DOHH2 (cell line): Measurements from ENCODE around the gene CEP350.

Experiments
- H3F3A ChIP-seq: fragments of 200-600 bp; sonication (generic), shearing (Covaris generic); 2 replicates; pipeline ENCODE4 v1.6.0; 2016; ENCODE audit warnings: antibody characterized with exemption, mild to moderate bottlenecking; ENCODE audit not compliant: control insufficient read depth, insufficient read depth
- H3K27ac ChIP-seq: fragments of 200-600 bp; sonication (generic); 2 replicates; pipeline ENCODE4 v1.5.1; 2014; ENCODE audit warnings: low read depth, mild to moderate bottlenecking, low read length, moderate library complexity
- H3K27me3 ChIP-seq: fragments of 200-600 bp; sonication (generic); 2 replicates; pipeline ENCODE4 v1.6.1; 2014; ENCODE audit warnings: mild to moderate bottlenecking, low read length, mixed read lengths; ENCODE audit not compliant: control insufficient read depth
- H3K36me3 ChIP-seq: fragments of 200-600 bp; sonication (generic); 2 replicates; pipeline ENCODE4 v1.6.1; 2014; ENCODE audit warnings: mild to moderate bottlenecking, low read length, moderate library complexity, mixed read lengths; ENCODE audit not compliant: control insufficient read depth
- H3K4me1 ChIP-seq: fragments of 200-600 bp; sonication (generic); 2 replicates; pipeline ENCODE4 v1.6.1; 2014; ENCODE audit warnings: mild to moderate bottlenecking, low read length, mixed read lengths; ENCODE audit not compliant: control insufficient read depth
- H3K4me2 ChIP-seq: fragments of 200-600 bp; sonication (generic); 2 replicates; pipeline ENCODE4 v1.6.0; 2014; ENCODE audit warnings: mild to moderate bottlenecking, low read length, moderate library complexity
- H3K4me3 ChIP-seq: fragments of 200-600 bp; sonication (generic); 2 replicates; pipeline ENCODE4 v1.5.1; 2014; ENCODE audit warnings: mild to moderate bottlenecking, low read length, mixed read lengths
- H3K79me2 ChIP-seq: fragments of 200-600 bp; sonication (generic); 2 replicates; pipeline ENCODE4 v1.6.1; 2014; ENCODE audit warnings: mild to moderate bottlenecking, low read length, mixed read lengths; ENCODE audit not compliant: control insufficient read depth
- H3K9me2 ChIP-seq: fragments of 200-600 bp; sonication (generic); replicated peaks from 2 replicates; pipeline ENCODE4 v1.6.1; 2014; ENCODE audit warnings: mild to moderate bottlenecking, low read length, mixed read lengths; ENCODE audit not compliant: control insufficient read depth
- H3K9me3 ChIP-seq: fragments of 200-600 bp; sonication (generic); 2 replicates; pipeline ENCODE4 v1.6.1; 2014; ENCODE audit warnings: antibody characterized with exemption, low read length, mixed read lengths; ENCODE audit not compliant: control insufficient read depth, insufficient read depth
- H4K20me1 ChIP-seq: fragments of 200-600 bp; sonication (generic); 2 replicates; pipeline ENCODE4 v1.6.0; 2014; ENCODE audit warnings: low read depth, mild to moderate bottlenecking, antibody characterized with exemption, low read length, moderate library complexity; ENCODE audit not compliant: control insufficient read depth, insufficient read depth
- CTCF ChIP-seq: fragments of 200-600 bp; sonication (generic); IDR thresholded peaks from one replicate; pipeline ENCODE4 v1.5.1; 2014; ENCODE audit warnings: antibody characterized with exemption, mild to moderate bottlenecking, low read depth, low read length; ENCODE audit not compliant: poor library complexity, severe bottlenecking
- EZH2phosphoT487 ChIP-seq: fragments of 200-600 bp; sonication (generic); IDR thresholded peaks from 2 replicates; pipeline ENCODE4 v1.6.1; 2017; ENCODE audit warnings: borderline replicate concordance, mild to moderate bottlenecking, antibody characterized with exemption, low read length, moderate library complexity, mixed read lengths

Gene CEP350

GRCh38 chr1:179990847-179991246 lies 36.2 kb downstream of the CEP350 start:
- H3K79me2 ChIP-seq = peaks cover 2% of the 10 kb centered on the region; the same call in 1 of the 2 replicates
- H3K9me3 ChIP-seq = no peaks in the 10 kb centered on the region
- no peak overlapping the region for H3K4me3 ChIP-seq
- no peaks in the 10 kb centered on the region for H3K9me2 ChIP-seq
- H3K4me1 ChIP-seq = no peaks in the 10 kb centered on the region
- H3F3A ChIP-seq = peaks cover 9% of the 10 kb centered on the region; the same call in 1 of the 2 replicates
- peaks cover 39% of the 10 kb centered on the region for H3K36me3 ChIP-seq
- H3K27me3 ChIP-seq = no peaks in the 10 kb centered on the region
- TF ChIP-seq CTCF (no peak), EZH2phosphoT487 (no peak)
- H3K4me2 ChIP-seq = no peak overlapping the region
- H4K20me1 ChIP-seq = no peaks in the 10 kb centered on the region
- no peak overlapping the region for H3K27ac ChIP-seq

- no peak for TF ChIP-seq EZH2phosphoT487
- TF ChIP-seq CTCF = no peak
- no peaks in the 10 kb centered on the region for H3K27me3 ChIP-seq
- H3K4me2 ChIP-seq = no peak overlapping the region
- no peaks in the 10 kb centered on the region for H4K20me1 ChIP-seq
- H3K9me3 ChIP-seq = no peaks in the 10 kb centered on the region
- 0 out of 2 replicates have a peak, but pooled peaks cover 3% of the 10 kb centered on the region for H3K79me2 ChIP-seq
- H3F3A ChIP-seq = peaks cover 4% of the 10 kb centered on the region; the same call in 1 of the 2 replicates
- H3K4me3 ChIP-seq = no peak overlapping the region
- no peak overlapping the region for H3K27ac ChIP-seq
- H3K4me1 ChIP-seq = peaks cover 13% of the 10 kb centered on the region
- H3K36me3 ChIP-seq = peaks cover 44% of the 10 kb centered on the region
- no peaks in the 10 kb centered on the region for H3K9me2 ChIP-seq
Observed at GRCh38 chr1:179995576-179995975, 41.0 kb downstream of the CEP350 start.

- Histone ChIP-seq H3K4me1 (peaks cover 13% of the 10 kb centered on the region), H3K9me2 (no peaks in the 10 kb centered on the region), H3K36me3 (peaks cover 41% of the 10 kb centered on the region), H3K79me2 (0 out of 2 replicates have a peak, but pooled peaks cover 3% of the 10 kb centered on the region), H3K27ac (no peak overlapping the region), H4K20me1 (no peaks in the 10 kb centered on the region), H3K4me3 (no peak overlapping the region), H3K27me3 (no peaks in the 10 kb centered on the region), H3K4me2 (no peak overlapping the region), H3F3A (no peaks in the 10 kb centered on the region), H3K9me3 (no peaks in the 10 kb centered on the region)
- no peak for TF ChIP-seq EZH2phosphoT487
- no peak for TF ChIP-seq CTCF
Observed at GRCh38 chr1:179996099-179996498, 41.5 kb downstream of the CEP350 start.
